SK-N-SH (cell line): ENCODE measurements around the gene TTC27. TPM values are rescaled to one million over a fixed set of nuclear protein-coding genes. Genes with fewer than 3 reads are reported as not detected.

Source experiments
- CTCF ChIA-PET: fragments of 300-600, 350-600 bp; formaldehyde crosslinking; extraction: SDS; loops from one replicate; lab custom pipeline; 2021; lab: Yijun Ruan, JAX
- POLR2A ChIA-PET: fragments of 350-600 bp; sonication (Branson Sonifier 250); formaldehyde crosslinking; extraction: SDS; loops from one replicate; lab custom pipeline; 2020; ENCODE audit warnings: antibody characterized with exemption, inconsistent platforms; lab: Yijun Ruan, JAX
- DNase-seq: peaks from one replicate; pipeline ENCODE4 v3.0.0; 2012
- H2AFZ ChIP-seq: fragments of 200-600 bp; sonication (generic); 2 replicates; pipeline ENCODE4 v1.8.1; 2016; ENCODE audit warnings: antibody characterized with exemption, mild to moderate bottlenecking, low read depth
- H3F3A ChIP-seq: fragments of 200-600 bp; sonication (generic); replicated peaks from 2 replicates; pipeline ENCODE3; 2016; ENCODE audit warnings: antibody characterized with exemption, mild to moderate bottlenecking; ENCODE audit not compliant: insufficient read depth
- H3K27ac ChIP-seq, 2 experiments: fragments of 200-500 bp in 1 of 2; fragments of 200-600 bp in 1 of 2; sonication (Bioruptor generic) in 1 of 2; sonication (generic), shearing (Covaris generic) in 1 of 2; 2 replicates each; pipeline versions ENCODE4 v1.5.1 to v1.6.1; 2014 to 2016; ENCODE audit warnings: low read depth in 2 of 2, inconsistent platforms in 1 of 2, low read length in 1 of 2, mild to moderate bottlenecking in 1 of 2, mixed read lengths in 1 of 2
- H3K27me3 ChIP-seq: fragments of 200-600 bp; sonication (generic), shearing (Covaris generic); 2 replicates; pipeline ENCODE4 v1.6.1; 2016; ENCODE audit warnings: mixed run types; ENCODE audit not compliant: insufficient read depth
- H3K36me3 ChIP-seq, 2 experiments: fragments of 200-500 bp in 1 of 2; fragments of 200-600 bp in 1 of 2; sonication (Bioruptor generic) in 1 of 2; sonication (generic) in 1 of 2; replicated peaks in 1 of 2; 2 replicates each; pipeline versions ENCODE3 to v1.5.1; 2014 to 2016; ENCODE audit warnings: low read length in 1 of 2, mild to moderate bottlenecking in 1 of 2; ENCODE audit not compliant: insufficient read depth in 2 of 2, control insufficient read depth in 1 of 2
- H3K4me1 ChIP-seq, 2 experiments: fragments of 200-500 bp in 1 of 2; fragments of 200-600 bp in 1 of 2; sonication (Bioruptor generic) in 1 of 2; sonication (generic), shearing (Covaris generic) in 1 of 2; 2 replicates each; pipeline versions ENCODE4 v1.5.1 to v1.6.1; 2014 to 2016; ENCODE audit warnings: low read depth in 1 of 2, low read length in 1 of 2, mixed run types in 1 of 2; ENCODE audit not compliant: insufficient read depth in 2 of 2, control insufficient read depth in 1 of 2
- H3K4me2 ChIP-seq: fragments of 200-600 bp; sonication (generic), shearing (Covaris generic); 2 replicates; pipeline ENCODE4 v1.6.1; 2017; ENCODE audit warnings: mixed run types
- H3K4me3 ChIP-seq, 2 experiments: fragments of 200-500 bp in 1 of 2; fragments of 200-600 bp in 1 of 2; sonication (Bioruptor generic) in 1 of 2; sonication (generic), shearing (Covaris generic) in 1 of 2; 2 replicates each; pipeline versions ENCODE4 v1.5.1 to v1.8.1; 2014 to 2016; ENCODE audit warnings: low read depth in 2 of 2, inconsistent platforms in 1 of 2, low read length in 1 of 2, mild to moderate bottlenecking in 1 of 2, mixed read lengths in 1 of 2, moderate library complexity in 1 of 2
- H3K79me2 ChIP-seq: fragments of 200-600 bp; sonication (generic); 2 replicates; pipeline ENCODE4 v1.8.1; 2017; ENCODE audit warnings: mild to moderate bottlenecking; ENCODE audit not compliant: insufficient read depth
- H3K9ac ChIP-seq: fragments of 200-600 bp; sonication (generic); 2 replicates; pipeline ENCODE4 v1.6.1; 2017; ENCODE audit warnings: mixed run types
- H3K9me2 ChIP-seq: fragments of 200-600 bp; sonication (generic); 2 replicates; pipeline ENCODE4 v1.6.1; 2017; ENCODE audit warnings: mixed run types
- H3K9me3 ChIP-seq: fragments of 200-600 bp; sonication (generic); 2 replicates; pipeline ENCODE4 v1.6.1; 2017; ENCODE audit warnings: mixed run types, mild to moderate bottlenecking, moderate library complexity
- H4K20me1 ChIP-seq: fragments of 200-600 bp; sonication (generic); 2 replicates; pipeline ENCODE4 v1.6.1; 2017; ENCODE audit warnings: mild to moderate bottlenecking, mixed run types; ENCODE audit not compliant: insufficient read depth
- EP300 ChIP-seq, 2 experiments: IDR thresholded peaks; 2 replicates each; pipeline versions ENCODE4 v1.4.0 to v1.6.1; 2012; ENCODE audit warnings: borderline replicate concordance in 1 of 2, low read depth in 1 of 2, low read length in 1 of 2
- EZH2phosphoT487 ChIP-seq: fragments of 200-600 bp; sonication (generic); IDR thresholded peaks from 2 replicates; pipeline ENCODE4 v1.6.1; 2017; ENCODE audit warnings: low read depth, mixed run types, mild to moderate bottlenecking, antibody characterized with exemption, moderate library complexity, borderline replicate concordance
- FOSL2 ChIP-seq: IDR thresholded peaks from 2 replicates; pipeline ENCODE4 v1.4.0; 2012; ENCODE audit warnings: low read depth, mild to moderate bottlenecking, moderate library complexity, borderline replicate concordance
- FOXJ3 ChIP-seq: sonication (generic); formaldehyde crosslinking; IDR thresholded peaks from 2 replicates; pipeline ENCODE4 v1.5.1; 2020; ENCODE audit warnings: mild to moderate bottlenecking, missing genetic modification reagents
- FOXM1 ChIP-seq: IDR thresholded peaks from 2 replicates; pipeline ENCODE4 v1.4.0; 2012; ENCODE audit warnings: low read depth, mild to moderate bottlenecking
- GABPA ChIP-seq: IDR thresholded peaks from 2 replicates; pipeline ENCODE4 v1.4.0; 2012; ENCODE audit warnings: low read depth, mild to moderate bottlenecking
- GATA2 ChIP-seq: sonication (generic); formaldehyde crosslinking; IDR thresholded peaks from 2 replicates; pipeline ENCODE4 v1.5.0; 2020; ENCODE audit warnings: mild to moderate bottlenecking, missing genetic modification reagents
- JUND ChIP-seq: IDR thresholded peaks from 2 replicates; pipeline ENCODE4 v1.4.0; 2012
- MEF2A ChIP-seq: IDR thresholded peaks from 2 replicates; pipeline ENCODE4 v1.4.0; 2012; ENCODE audit warnings: low read depth, borderline replicate concordance
- NFIC ChIP-seq: IDR thresholded peaks from 2 replicates; pipeline ENCODE4 v1.4.0; 2012; ENCODE audit warnings: borderline replicate concordance
- NRF1 ChIP-seq: IDR thresholded peaks from 2 replicates; pipeline ENCODE4 v1.6.1; 2012; ENCODE audit warnings: low read depth, mild to moderate bottlenecking, low read length
- POLR2AphosphoS5 ChIP-seq: IDR thresholded peaks from 2 replicates; pipeline ENCODE4 v1.6.1; 2012; ENCODE audit warnings: low read depth, low read length
- RCOR1 ChIP-seq: fragments of 150-350 bp; IDR thresholded peaks from 2 replicates; pipeline ENCODE4 v1.6.1; 2017; ENCODE audit warnings: antibody characterized with exemption, low read length
- RXRA ChIP-seq: IDR thresholded peaks from 2 replicates; pipeline ENCODE4 v1.4.0; 2012; ENCODE audit warnings: low read depth, mild to moderate bottlenecking, borderline replicate concordance
- SIN3A ChIP-seq: IDR thresholded peaks from 2 replicates; pipeline ENCODE4 v1.6.1; 2012; ENCODE audit warnings: low read depth, mild to moderate bottlenecking, low read length, moderate library complexity, borderline replicate concordance
- SMC3 ChIP-seq: IDR thresholded peaks from 2 replicates; pipeline ENCODE4 v1.6.1; 2012; ENCODE audit warnings: low read depth, low read length, improper control_type of control experiment
- TAF1 ChIP-seq: IDR thresholded peaks from 2 replicates; pipeline ENCODE4 v1.6.1; 2012; ENCODE audit warnings: low read depth, mild to moderate bottlenecking, low read length, moderate library complexity, borderline replicate concordance
- TCF12 ChIP-seq: IDR thresholded peaks from 2 replicates; pipeline ENCODE4 v1.4.0; 2012
- TEAD4 ChIP-seq: IDR thresholded peaks from 2 replicates; pipeline ENCODE4 v1.4.0; 2012; ENCODE audit warnings: mild to moderate bottlenecking, borderline replicate concordance; ENCODE audit not compliant: insufficient read depth
- YY1 ChIP-seq: IDR thresholded peaks from 2 replicates; pipeline ENCODE4 v1.4.0; 2012; ENCODE audit warnings: low read depth, mild to moderate bottlenecking
- WGBS: methylation state at CpG from one replicate; pipeline ENCODE4 v1.1.6; 2017; ENCODE audit warnings: low lambda C conversion rate; 5-methylcytosine and 5-hydroxymethylcytosine counted together
- polyA plus RNA-seq, 3 experiments: library from polyadenylated mRNA; depleted of rRNA; stranded (reverse); fragments of >200 nt; gene quantifications; 2 replicates each; pipeline ENCODE4 v1.2.3, GENCODE V29; 2012
- TF ChIP-seq, protein P1 (sequence below): fragments of 200-600 bp; sonication (generic); IDR thresholded peaks from 2 replicates; pipeline ENCODE4 v1.6.1; 2017; ENCODE audit warnings: antibody characterized with exemption, mild to moderate bottlenecking, moderate library complexity
- TF ChIP-seq, protein P2 (sequence below): fragments of 150-350 bp; IDR thresholded peaks from 2 replicates; pipeline ENCODE4 v1.6.1; 2016; ENCODE audit warnings: mild to moderate bottlenecking, low read depth, low read length
- TF ChIP-seq, protein P3 (sequence below): IDR thresholded peaks from 2 replicates; pipeline ENCODE4 v1.4.0; 2012; ENCODE audit warnings: low read depth, borderline replicate concordance

The TTC27 gene
- polyA plus RNA-seq, 1 of the 3 experiments (the other 2 are of a cell fraction) = 14.4 TPM

DNA sequence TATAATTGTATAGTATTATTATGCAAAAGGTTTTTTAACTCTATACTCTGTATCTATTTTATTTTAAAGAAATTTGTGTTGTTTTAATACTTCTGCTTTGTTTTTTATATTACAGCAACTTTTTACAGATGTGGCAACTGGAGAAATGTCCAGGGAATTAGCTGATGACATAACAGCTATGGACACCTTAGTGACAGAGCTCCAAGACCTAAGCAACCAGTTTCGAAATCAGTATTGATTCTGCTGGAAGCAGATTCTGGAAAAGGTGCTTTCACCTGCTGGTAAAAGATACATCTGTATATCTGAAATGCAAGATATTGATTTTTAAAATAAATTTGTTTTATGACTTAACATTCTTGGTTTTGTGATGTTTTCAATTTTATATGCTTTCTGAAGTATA, 192.9 kb downstream of the TTC27 start:
- DNase-seq = no peak
- no peak overlapping the region for H3K27ac ChIP-seq
- CTCF ChIA-PET = interaction anchor here (1.1 kb wide), 1 partner anchor 12 kb away, joined by 4 read pairs; no protein-coding TSS in a partner anchor
- 97% methylated on average over 1 of the region's 1 CpG for WGBS
- no peaks in the 10 kb centered on the region for H3K9me2 ChIP-seq
- H3K9me3 ChIP-seq = no peaks in the 10 kb centered on the region
- peaks cover 11 to 15% of the 10 kb centered on the region in 2 experiments for H3K4me1 ChIP-seq
- no peak overlapping the region for H3K9ac ChIP-seq
- H3K4me2 ChIP-seq = no peak overlapping the region
- no peaks in the 10 kb centered on the region for H3K27me3 ChIP-seq
- no peaks in the 10 kb centered on the region for H3F3A ChIP-seq
- TF ChIP-seq NRF1 (no peak), FOXJ3 (CRISPR knock-in tag) (no peak), NFIC (no peak), SMC3 (no peak), TAF1 (no peak), TEAD4 (no peak), RXRA (no peak), FOXM1 (no peak)
- POLR2A ChIA-PET = no interaction called here
- no peak overlapping the region for H2AFZ ChIP-seq
- H4K20me1 ChIP-seq = no peaks in the 10 kb centered on the region
- peaks cover 18 to 27% of the 10 kb centered on the region in 2 experiments for H3K36me3 ChIP-seq
- H3K79me2 ChIP-seq = no peaks in the 10 kb centered on the region
- H3K4me3 ChIP-seq = no peak overlapping the region

DNA sequence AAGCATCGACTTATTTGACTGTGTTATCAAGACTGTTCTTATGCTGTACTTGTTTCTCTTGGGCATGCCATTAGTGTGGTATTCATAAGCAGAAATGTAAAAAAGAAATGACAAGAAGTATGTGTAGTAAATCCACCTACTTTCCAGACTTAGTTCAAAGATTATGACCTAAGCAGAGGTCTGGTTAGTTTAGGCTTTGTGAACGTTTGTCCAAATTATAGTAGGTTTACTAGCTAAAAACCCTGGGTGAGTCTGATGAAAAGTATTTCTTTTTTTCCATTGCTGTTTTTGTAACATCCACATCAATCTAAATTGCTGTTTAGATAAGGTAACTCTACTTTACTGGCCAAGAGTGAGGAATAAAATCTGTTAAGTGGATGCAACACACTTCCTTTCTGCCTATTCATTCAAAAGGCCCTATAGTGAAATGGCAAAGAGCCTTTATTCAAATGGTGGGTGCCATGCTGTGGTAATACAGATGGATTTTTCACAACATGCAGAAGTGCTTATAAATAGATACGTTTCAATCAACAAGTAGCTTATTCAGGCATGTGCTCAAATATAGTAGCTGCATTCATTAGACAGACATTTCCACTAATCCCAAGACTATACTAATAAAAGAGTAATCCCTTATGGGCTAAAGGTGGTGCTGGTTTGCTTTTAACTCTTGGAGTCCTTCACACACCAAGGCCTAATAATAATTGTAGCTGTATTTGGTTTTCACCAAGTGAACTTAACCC, 196.4 kb downstream of the TTC27 start:
- POLR2A ChIA-PET = interaction anchor here (0.7 kb wide), 1 partner anchor 12 kb away, joined by 3 read pairs; no protein-coding TSS in a partner anchor
- Histone ChIP-seq H3K9me3 (peaks cover 2% of the 10 kb centered on the region; the same call in 1 of the 2 replicates), H3K9me2 (no peaks in the 10 kb centered on the region), H3K4me3 (no peak overlapping the region), H3K27ac (no peak overlapping the region; a peak in 1 of 4 replicates), H3K9ac (no peak overlapping the region), H3K4me1 (peaks cover 11 to 29% of the 10 kb centered on the region in 2 experiments), H2AFZ (no peak overlapping the region), H4K20me1 (no peaks in the 10 kb centered on the region), H3K36me3 (peaks cover 16 to 22% of the 10 kb centered on the region in 2 experiments), H3K4me2 (no peak overlapping the region), H3K79me2 (no peaks in the 10 kb centered on the region)
- DNase-seq = no peak
- CTCF ChIA-PET = interaction anchor here (0.8 to 1.7 kb wide), 7 partner anchors 8 to 759 kb away, joined by 3 to 6 read pairs (median 4); no protein-coding TSS in a partner anchor
- WGBS = 82% methylated on average over 3 of the region's 3 CpGs
- TF ChIP-seq, protein P1, sequence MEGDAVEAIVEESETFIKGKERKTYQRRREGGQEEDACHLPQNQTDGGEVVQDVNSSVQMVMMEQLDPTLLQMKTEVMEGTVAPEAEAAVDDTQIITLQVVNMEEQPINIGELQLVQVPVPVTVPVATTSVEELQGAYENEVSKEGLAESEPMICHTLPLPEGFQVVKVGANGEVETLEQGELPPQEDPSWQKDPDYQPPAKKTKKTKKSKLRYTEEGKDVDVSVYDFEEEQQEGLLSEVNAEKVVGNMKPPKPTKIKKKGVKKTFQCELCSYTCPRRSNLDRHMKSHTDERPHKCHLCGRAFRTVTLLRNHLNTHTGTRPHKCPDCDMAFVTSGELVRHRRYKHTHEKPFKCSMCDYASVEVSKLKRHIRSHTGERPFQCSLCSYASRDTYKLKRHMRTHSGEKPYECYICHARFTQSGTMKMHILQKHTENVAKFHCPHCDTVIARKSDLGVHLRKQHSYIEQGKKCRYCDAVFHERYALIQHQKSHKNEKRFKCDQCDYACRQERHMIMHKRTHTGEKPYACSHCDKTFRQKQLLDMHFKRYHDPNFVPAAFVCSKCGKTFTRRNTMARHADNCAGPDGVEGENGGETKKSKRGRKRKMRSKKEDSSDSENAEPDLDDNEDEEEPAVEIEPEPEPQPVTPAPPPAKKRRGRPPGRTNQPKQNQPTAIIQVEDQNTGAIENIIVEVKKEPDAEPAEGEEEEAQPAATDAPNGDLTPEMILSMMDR = no peak
- TF ChIP-seq FOXM1 (no peak), TEAD4 (no peak), SIN3A (no peak), GATA2 (CRISPR knock-in tag) (no peak), YY1 (no peak), RCOR1 (no peak), GABPA (no peak), TCF12 (no peak), EZH2phosphoT487 (no peak), JUND (no peak), EP300 (IDR thresholded peaks at IDR 0.05; ENCODE audit: borderline replicate concordance in 1 of 2, low read depth in 1 of 2, low read length in 1 of 2) (no peak), FOSL2 (no peak), NRF1 (no peak), MEF2A (no peak), RXRA (no peak), POLR2AphosphoS5 (no peak)
- TF ChIP-seq, protein P2, sequence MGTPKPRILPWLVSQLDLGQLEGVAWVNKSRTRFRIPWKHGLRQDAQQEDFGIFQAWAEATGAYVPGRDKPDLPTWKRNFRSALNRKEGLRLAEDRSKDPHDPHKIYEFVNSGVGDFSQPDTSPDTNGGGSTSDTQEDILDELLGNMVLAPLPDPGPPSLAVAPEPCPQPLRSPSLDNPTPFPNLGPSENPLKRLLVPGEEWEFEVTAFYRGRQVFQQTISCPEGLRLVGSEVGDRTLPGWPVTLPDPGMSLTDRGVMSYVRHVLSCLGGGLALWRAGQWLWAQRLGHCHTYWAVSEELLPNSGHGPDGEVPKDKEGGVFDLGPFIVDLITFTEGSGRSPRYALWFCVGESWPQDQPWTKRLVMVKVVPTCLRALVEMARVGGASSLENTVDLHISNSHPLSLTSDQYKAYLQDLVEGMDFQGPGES = no peak
- TF ChIP-seq, protein P3, sequence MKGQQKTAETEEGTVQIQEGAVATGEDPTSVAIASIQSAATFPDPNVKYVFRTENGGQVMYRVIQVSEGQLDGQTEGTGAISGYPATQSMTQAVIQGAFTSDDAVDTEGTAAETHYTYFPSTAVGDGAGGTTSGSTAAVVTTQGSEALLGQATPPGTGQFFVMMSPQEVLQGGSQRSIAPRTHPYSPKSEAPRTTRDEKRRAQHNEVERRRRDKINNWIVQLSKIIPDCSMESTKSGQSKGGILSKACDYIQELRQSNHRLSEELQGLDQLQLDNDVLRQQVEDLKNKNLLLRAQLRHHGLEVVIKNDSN = no peak
- TF ChIP-seq, all 33 proteins: peak for 0
- H3F3A ChIP-seq = no peaks in the 10 kb centered on the region
- no peaks in the 10 kb centered on the region for H3K27me3 ChIP-seq
